Activated gamma-delta T cell treated with anti-CD3 and anti-CD28 coated beads, Interleukin-2, amount 50 U/mL, for 16 hours (primary cell): ENCODE data around the gene ODAD2.
"Not testable (repeated sequence)": the region's sequence is repeated elsewhere in the genome, so short reads cannot be mapped to it uniquely, and the experiment has no call there.

Experiments
- DNase-seq: peaks from one replicate; pipeline ENCODE4 v3.0.0-alpha.2; 2020; ENCODE audit warnings: low read depth

The ODAD2 gene

GRCh38 chr10:27998954-27999275, at the start of gene ODAD2:
TSS of gene ODAD2 (minus strand) at chr10:27999079. CDS start at chr10:27995142, 3,937 bp downstream.
- DNase-seq = no peak

GRCh38 chr10:28047061-28047460, 48.2 kb upstream of the ODAD2 start:
- DNase-seq = no peak

- no peak for DNase-seq
These were observed 47.7 kb upstream of the ODAD2 start for GRCh38 chr10:28046579-28046978.

GRCh38 chr10:28043941-28044340, 45.1 kb upstream of the ODAD2 start:
- no peak for DNase-seq

GRCh38 chr10:28036587-28036986, 37.7 kb upstream of the ODAD2 start:
- DNase-seq = no peak

- no peak for DNase-seq
These were observed 22.4 kb upstream of the ODAD2 start for GRCh38 chr10:28020993-28021982.

GRCh38 chr10:28020080-28020860, 21.4 kb upstream of the ODAD2 start:
- DNase-seq = no peak

- no peak for DNase-seq
These were observed 15.8 kb upstream of the ODAD2 start for GRCh38 chr10:28014651-28015050.

GRCh38 chr10:28012990-28013515, 14.2 kb upstream of the ODAD2 start:
- DNase-seq = no peak

GRCh38 chr10:28010821-28011220, 11.9 kb upstream of the ODAD2 start:
- no peak for DNase-seq

GRCh38 chr10:28008054-28008453, 9.2 kb upstream of the ODAD2 start:
- no peak for DNase-seq

GRCh38 chr10:28001353-28001752, 2.5 kb upstream of the ODAD2 start:
- no peak for DNase-seq

GRCh38 chr10:27998178-27998953, 513 bp downstream of the ODAD2 start:
- no peak for DNase-seq

- no peak for DNase-seq
These were observed 1.1 kb downstream of the ODAD2 start for GRCh38 chr10:27997865-27998177.

- DNase-seq = no peak
These were observed 3.6 kb downstream of the ODAD2 start for GRCh38 chr10:27995311-27995710.

- DNase-seq = not testable (repeated sequence)
These were observed 9.5 kb downstream of the ODAD2 start for GRCh38 chr10:27989357-27989756.

- no peak for DNase-seq
These were observed 12.1 kb downstream of the ODAD2 start for GRCh38 chr10:27986821-27987220.

GRCh38 chr10:27982875-27983543, 15.9 kb downstream of the ODAD2 start:
- no peak for DNase-seq

- DNase-seq = no peak
These were observed 17.1 kb downstream of the ODAD2 start for GRCh38 chr10:27981744-27982143.

- DNase-seq = not testable (repeated sequence)
These were observed 28.1 kb downstream of the ODAD2 start for GRCh38 chr10:27970795-27971194.

- not testable (repeated sequence) for DNase-seq
These were observed 28.9 kb downstream of the ODAD2 start for GRCh38 chr10:27969931-27970330.
